Ishikawa (cell line): ENCODE measurements around the gene COL4A2.

ENCODE experiments used
- CREB1 ChIP-seq: IDR thresholded peaks from 2 replicates; pipeline ENCODE4 v1.6.1; 2012; ENCODE audit warnings: low read depth
- RAD21 ChIP-seq: IDR thresholded peaks from 2 replicates; pipeline ENCODE4 v1.6.1; 2012; ENCODE audit warnings: low read depth
- TCF12 ChIP-seq: IDR thresholded peaks from 2 replicates; pipeline ENCODE4 v1.6.1; 2012; ENCODE audit warnings: low read depth
- YY1 ChIP-seq: IDR thresholded peaks from 2 replicates; pipeline ENCODE4 v1.6.1; 2012; ENCODE audit warnings: low read depth
- TF ChIP-seq, protein P1 (sequence below): IDR thresholded peaks from 2 replicates; pipeline ENCODE4 v1.6.1; 2012

DNA sequence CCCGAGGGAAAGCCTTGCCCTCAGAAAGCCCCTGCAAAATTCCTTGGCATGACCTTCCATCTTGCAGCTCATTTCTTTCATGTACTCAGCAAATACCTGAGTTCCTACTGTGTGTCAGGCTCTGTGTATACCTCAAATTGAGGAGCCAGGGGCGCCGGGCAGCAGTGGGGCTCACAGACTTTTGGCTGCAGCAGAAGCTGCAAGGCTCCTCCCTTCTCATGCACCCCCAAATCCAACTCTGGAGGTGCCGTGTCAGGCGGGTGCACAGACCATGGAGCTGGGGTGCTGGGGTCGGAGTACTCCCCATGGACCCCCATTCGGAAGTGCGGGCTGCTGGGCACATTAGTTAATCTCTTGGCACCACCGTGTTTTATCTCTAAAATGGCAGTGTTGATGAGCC, 72.3 kb downstream of the COL4A2 start:
- TF ChIP-seq RAD21 (no peak), CREB1 (no peak), YY1 (no peak), TCF12 (no peak)
- TF ChIP-seq, protein P1, sequence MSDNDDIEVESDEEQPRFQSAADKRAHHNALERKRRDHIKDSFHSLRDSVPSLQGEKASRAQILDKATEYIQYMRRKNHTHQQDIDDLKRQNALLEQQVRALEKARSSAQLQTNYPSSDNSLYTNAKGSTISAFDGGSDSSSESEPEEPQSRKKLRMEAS = no peak
